ENCODE measurements around the gene NXNL1.

DNA sequence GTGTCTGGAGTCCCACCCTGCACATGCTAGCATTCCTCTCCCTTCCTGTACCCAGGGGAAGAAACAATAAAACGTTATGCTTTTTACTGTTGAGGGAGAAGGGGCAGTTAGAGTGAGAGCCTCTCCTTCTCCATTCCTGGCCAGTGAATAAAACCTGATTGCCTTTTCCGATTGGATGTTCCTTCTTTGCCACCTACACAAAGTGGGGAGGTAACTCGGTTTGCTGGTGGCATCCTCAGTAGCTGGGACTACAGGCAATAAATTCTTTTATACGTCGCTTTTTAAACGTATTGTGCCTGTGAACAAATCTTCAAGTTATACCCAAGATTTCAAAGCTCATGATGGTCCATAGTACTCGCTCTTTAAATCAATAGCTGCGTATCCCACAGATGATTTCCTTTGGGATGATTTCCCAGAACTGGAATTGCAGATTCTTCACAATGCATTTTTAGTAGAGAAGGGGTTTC, 41.5 kb downstream of the NXNL1 start:
- TF ChIP-seq, protein P1, sequence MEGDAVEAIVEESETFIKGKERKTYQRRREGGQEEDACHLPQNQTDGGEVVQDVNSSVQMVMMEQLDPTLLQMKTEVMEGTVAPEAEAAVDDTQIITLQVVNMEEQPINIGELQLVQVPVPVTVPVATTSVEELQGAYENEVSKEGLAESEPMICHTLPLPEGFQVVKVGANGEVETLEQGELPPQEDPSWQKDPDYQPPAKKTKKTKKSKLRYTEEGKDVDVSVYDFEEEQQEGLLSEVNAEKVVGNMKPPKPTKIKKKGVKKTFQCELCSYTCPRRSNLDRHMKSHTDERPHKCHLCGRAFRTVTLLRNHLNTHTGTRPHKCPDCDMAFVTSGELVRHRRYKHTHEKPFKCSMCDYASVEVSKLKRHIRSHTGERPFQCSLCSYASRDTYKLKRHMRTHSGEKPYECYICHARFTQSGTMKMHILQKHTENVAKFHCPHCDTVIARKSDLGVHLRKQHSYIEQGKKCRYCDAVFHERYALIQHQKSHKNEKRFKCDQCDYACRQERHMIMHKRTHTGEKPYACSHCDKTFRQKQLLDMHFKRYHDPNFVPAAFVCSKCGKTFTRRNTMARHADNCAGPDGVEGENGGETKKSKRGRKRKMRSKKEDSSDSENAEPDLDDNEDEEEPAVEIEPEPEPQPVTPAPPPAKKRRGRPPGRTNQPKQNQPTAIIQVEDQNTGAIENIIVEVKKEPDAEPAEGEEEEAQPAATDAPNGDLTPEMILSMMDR (IDR thresholded peaks at IDR 0.05; ENCODE audit: low read depth, low read length, poor library complexity, severe bottlenecking): no peak
- TF ChIP-seq EZH2phosphoT487 (IDR thresholded peaks at IDR 0.05; ENCODE audit: borderline replicate concordance, low read length): no peak

Data from DOHH2 (cell line).